ENCODE measurements around the gene RIPK4.

Gene RIPK4

DNA sequence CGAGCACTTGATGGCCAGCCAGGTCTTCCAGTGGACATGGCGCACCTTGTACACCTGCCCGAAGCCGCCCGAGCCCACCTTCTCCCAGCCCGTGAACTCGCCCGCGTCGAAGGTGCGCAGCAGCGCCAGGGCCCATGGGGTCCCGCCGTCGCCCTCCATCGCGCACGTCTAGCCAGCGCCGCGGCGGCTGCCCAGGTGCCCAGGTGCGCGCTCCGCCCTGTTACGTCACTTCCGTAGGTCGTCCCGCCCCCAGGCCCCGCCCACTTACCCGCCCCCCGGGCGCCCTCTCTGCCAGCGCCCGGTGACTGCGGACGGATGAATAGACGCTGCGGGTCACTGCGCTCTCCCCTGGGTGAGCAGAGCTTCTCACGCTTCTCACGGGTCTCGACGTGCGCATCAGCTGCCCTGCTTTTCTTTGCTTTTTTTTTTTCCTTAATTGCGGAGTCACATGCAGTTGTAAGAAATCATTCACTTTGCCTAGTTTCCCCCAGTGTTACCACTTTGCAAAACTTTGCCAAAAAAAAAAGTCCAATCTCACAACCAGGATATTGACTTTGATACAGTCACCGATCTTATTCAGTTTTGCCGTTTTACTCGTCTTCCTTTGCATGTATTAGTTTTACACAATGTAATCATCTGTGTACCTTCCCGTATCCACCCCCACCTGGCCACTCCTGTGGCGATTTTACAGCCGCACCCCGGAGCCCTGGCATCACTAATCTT is at the start of gene RIPK4:
TSS of gene RIPK4 (minus strand) at position 170 of the 723 bp plus-strand sequence. CDS start at position 159, 11 bp downstream.
- no peak for DNase-seq (ENCODE audit: low spot score)

DNA sequence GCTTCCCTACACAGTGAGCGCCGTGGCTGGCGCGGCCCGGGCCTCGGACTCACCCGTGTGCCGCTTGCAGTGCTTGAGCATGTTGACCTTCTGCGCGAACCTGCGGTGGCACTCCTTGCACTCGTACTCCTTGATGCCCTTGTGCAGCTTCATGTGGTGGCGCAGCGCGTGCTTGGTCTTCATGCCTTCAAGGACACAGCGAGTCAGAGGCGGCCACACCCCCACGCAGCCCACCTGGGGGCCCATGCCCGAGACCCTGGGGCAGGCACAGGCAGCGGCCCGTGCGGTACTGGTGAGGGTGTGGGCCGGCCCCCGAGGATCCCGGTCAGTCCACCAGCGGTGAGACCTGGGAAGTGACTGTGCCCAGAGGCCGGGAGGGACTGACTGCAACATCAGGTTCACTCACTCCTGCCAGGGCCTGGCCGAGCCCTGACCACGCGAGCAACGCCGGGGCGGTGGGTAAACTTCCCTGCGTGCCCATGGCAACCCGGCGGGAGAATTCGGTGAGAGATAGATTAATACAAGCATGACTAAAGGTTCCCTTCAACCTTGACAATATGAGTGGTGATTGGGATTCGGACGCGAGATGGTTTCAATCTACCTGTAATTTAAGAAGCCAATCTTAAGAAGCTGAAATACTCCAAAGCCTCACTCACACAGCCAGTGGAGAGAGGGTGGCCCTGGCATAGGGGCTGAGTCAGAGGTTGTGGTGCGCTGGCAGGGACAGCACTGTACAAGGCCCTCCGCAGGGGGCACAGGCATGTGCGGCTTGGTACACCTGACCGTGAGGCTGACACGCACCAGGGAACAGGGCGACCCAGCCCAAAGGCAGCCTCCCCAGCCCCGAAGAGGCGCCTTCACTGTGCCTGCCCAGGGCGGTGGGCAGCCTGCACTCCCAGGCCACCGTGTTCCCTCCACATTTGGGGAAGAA is 49.1 kb upstream of the RIPK4 start:
- DNase-seq (ENCODE audit: low spot score), result no peak

DNA sequence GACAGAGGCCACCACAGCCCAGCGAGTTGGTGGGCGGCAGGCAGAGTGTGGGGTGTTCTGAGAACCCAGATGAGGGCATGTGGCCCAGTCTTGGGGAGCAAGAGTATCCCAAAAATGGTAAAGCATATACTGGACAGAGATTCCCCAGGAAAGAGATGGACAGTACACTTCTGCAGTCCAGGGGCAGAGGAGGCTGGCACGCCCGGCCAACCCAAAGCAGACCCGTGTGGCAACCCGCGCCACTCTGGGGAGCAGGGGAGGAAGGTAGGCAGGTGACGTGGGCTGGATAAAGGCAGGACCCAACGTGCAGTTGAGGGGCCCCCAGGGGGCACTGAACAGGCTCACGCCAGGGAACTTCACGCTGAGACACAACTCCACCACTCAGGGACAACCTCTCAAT is 46.4 kb upstream of the RIPK4 start:
- no peak for DNase-seq (ENCODE audit: low spot score)

DNA sequence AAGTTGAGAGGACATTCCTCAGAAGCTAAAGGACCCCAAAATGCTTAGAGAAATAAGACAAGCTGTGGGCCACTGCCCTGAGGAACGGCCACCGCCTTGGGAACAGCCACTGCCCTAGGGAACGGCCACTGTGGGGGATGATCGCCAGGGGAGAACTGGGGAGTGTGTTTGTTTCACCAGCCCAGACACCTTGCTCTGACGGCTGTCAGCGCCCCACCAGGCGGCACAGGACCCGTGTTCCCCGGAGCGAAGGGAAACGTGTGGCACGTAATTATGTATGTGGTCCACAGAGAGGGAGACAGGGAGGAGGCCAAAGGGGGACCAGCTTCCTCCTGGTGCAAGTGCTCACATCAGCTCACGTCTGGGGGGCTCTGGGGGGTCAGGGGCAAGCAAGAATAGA is 45.8 kb upstream of the RIPK4 start:
- no peak for DNase-seq (ENCODE audit: low spot score)

DNA sequence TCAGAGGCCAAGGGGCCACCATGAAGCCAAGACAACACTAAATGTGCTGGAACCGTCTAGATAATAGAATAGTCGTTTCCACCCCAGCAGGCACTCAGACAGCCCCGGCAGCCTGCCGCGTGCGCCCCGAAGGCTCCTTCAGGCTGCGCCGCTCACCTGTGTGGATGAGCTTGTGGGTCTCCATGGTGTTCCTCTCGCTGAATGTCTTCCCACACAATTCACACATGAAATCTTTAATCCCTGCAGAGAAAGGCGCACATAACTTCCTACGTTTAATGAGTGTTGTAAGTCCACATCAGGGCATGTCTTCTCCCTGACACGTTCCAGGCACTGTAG is 43.7 kb upstream of the RIPK4 start:
- DNase-seq (ENCODE audit: low spot score), result no peak

DNA sequence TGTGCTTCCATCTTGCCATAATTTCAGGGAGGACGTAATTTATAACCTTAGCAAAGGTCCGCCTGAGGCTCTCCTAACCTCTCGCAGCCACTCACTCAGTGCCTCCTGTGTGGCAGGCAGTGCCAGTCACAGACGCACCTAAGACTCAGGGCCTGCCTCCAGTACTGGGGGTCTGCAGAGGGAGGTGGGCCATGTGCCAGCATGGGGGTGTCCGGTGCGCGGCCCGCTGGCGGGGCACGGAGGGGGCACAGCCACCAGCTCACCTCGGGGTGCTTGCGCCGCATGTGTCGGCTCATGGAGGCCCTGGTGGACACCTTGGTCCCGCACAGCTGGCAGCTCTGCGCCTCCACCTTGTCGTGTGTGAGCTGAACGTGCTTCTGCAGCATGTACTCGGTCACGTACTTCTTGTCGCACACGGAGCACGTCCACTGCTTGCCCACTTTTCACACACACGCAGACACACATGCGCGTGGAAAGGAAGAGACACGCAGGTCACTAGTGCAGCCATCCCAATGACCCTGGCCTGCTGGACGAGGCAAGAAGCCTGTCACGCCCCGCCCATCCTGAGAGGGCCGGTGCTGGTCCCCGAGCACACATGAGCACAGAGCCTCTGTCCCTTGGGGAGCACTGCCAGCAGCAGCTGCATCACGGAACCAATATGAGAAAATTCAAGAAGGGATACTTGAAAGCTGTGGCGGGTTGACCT is 43.2 kb upstream of the RIPK4 start:
- no peak for DNase-seq (ENCODE audit: low spot score)

DNA sequence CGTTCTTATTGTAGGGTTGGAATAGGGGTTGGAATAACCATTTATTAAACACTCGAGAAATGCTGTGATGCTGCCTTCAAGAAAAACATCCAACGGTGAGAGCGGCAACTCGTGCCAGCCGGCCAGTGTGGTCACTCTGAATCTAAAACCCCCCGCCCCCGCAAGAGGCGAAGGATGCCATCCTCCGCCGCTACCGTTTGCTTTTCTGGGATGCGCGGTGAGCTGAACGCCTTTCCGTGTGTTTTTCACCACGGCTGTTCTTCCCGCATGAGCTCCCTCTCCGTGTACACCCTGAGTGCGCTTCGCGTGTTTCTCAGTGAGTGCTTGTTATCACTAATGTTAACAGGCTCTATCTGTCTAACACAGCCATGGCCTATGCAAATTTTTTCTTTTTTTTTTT is 42.0 kb upstream of the RIPK4 start:
- DNase-seq (ENCODE audit: low spot score), result no peak

DNA sequence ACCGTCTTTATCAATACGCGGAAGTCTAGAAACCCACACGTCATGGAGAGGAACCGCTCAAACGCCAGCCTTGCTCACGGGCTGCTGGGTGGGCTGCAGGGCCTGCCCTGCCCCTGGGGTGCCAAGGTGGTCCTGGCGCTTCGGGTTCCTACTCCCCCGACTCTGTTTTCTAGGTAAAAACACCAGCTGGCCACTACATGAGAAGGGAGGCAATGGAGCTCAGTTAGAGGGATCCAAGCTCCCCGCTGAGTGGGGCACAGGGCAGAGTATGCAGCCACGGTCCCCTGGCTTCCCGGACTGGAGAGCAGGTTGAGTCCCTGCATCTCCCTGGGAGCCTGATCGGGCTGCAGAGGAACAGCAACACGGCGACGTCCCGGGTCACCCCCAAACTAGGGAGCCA is 41.2 kb upstream of the RIPK4 start:
- DNase-seq (ENCODE audit: low spot score), result no peak

DNA sequence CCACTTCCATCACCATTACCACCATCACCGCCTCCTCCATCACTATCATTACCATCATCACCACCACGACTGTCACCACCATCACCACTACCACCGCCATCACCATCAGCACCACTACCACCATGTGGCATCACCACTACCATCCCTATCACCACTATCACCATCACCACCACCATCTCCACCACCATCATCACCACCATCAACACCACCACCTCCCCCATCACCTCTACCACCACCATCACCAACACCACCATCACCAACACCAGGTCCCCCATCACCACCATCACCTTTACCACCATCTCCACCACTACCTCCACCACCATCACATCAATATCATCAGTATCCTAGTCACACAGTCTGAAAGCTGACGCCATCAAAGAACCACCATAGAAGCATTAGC is 39.9 kb upstream of the RIPK4 start:
- no peak for DNase-seq (ENCODE audit: low spot score)

DNA sequence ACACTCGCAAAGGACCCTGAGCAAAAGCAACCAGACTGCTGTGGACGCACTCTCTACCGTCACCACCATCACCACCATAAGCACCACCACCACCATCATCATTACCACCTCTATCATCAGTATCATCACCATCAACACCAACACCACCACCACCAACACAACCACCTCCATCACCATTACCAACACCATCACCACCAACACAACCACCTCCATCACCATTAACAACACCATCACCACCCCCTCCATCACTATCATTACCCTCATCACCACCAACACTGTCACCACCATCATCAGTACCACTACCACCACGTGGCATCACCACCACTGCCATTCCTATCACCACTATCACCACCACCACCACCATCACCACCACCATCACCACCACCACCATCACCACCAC is 38.8 kb upstream of the RIPK4 start:
- no peak for DNase-seq (ENCODE audit: low spot score)

DNA sequence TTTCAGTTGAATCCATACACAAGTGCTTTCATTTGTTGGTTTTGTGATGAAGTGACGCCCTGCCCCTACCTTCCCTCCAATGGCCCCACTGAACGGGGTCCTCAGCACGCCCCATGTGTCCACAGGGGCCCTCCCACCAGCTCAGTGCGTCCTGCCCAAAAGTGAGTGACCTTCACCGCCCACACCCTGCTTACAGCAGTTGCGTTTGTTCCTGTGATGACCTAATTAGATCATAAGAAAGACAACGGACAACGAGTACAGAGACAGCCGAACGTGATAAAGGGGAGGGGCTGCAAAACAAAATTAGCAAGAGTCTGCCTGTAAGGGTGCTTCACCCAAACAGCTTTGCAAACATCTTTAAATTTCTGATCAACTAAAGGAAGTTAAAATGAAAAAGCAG is 38.2 kb upstream of the RIPK4 start:
- DNase-seq (ENCODE audit: low spot score), result no peak

DNA sequence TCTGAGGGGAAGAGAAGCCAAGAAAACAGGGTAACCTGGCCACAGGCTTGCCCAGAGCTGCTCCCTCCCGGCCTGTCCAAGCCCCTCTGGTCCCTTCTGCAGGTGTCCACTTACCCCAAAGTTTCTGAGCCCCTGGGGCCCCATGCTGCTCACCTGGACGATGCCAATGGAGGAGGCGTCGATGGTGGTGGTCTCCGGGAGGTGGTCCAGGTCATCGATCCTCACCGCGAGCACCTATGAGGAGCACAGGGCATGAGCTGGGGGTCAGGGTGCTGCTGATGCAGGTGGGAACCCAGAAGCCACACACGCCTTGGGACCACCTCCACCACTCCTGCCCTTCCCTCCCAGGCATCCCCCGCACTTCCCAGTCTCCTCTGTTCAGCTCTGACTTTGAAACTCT is 37.5 kb upstream of the RIPK4 start:
- no peak for DNase-seq (ENCODE audit: low spot score)

DNA sequence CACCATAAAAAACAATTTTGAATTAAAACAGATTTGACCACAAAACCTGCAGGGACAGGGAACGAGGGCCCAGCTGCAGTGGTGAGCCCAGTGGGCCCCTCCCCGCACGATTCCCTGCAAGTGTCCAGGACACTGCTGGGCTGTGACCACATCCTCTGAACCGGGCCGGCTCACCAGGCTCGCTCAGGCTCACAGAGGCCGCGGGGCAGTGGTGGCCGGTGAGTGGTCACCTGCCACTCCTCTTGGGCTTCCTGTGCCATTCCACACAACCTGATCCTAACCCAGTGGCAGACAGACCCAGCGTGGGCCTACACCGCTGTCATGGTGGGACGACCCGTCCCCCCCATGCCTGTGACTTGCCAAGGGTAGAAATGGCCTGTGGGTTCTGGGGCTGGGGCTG is 36.5 kb upstream of the RIPK4 start:
- no peak for DNase-seq (ENCODE audit: low spot score)

DNA sequence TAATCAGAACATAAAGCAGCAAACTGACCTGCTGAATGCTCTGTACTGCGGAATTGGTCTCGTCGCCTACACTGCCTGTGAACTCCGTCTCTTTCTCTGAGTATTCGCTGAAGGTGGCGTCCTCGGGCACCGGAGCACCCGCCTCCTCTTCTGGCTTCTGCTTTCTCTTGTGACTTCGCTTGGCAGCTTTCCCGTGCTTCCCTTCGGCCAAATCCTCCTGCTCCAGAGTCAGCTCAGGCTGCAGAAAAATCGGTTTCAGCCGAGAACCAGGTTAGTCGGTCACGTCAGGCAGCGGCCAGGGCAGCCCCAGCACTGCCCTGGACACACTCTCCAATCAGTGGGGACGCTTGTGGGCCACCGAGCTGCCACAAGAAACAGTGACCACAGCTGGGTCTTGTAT is 35.8 kb upstream of the RIPK4 start:
- DNase-seq (ENCODE audit: low spot score), result no peak

DNA sequence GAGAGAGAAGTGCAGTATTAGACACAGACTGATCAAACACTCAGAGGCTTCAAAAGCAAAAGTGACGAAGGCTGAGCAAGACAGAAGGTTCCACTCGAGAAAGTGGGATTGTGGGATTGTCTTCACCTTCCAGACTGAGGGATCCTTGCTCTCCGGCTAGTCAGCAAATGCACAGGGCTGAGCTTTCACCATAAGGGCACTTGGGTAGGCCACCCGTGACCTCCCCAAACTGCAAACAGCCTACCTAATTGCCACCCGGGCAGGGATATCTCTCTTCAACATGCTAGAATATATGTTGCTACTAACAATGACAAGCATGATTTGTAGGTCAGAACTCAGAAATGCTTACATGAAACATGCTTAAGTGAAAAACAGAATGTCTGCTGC is 35.3 kb upstream of the RIPK4 start:
- DNase-seq (ENCODE audit: low spot score), result no peak

DNA sequence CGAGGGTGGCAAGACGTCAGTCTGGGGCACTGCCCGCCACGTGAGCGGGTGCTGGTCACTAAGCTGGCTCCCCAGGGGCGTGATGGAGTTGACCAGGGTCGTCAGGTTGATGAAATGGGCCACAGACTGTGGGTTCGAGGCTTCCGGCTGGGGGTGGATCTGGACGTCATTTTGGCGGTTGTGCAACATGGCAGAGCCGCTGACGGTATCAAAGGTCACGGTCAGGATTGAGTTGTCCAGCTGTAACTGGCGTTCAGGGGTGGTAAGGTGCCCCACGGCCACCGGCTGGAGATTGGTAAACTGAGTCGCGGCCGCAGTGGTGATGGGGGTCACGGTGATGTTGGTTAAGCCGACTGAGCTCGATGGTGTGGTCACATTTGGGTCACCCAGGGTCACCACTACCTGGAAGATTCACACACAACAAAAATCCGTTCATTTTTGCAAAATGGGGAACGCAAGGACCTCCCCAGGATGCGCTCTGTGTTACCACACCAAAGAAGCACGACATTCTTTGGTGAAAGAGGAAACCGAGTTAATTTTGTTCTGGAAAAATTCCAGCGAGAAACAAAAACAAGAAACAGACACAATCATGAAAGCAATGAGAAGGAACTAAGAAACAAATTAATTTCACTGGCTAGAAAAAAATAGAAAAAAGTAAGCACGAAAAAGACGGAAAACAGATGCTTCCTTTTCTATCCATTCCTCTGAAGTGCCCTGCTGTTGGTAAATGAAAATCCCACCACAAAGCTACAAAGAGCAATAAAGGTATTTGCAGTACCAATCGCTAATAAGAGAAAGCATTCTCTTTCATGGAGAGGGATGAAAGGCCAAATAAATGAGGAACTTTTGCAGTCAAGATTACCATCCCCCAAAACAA is 34.7 kb upstream of the RIPK4 start:
- no peak for DNase-seq (ENCODE audit: low spot score)

DNA sequence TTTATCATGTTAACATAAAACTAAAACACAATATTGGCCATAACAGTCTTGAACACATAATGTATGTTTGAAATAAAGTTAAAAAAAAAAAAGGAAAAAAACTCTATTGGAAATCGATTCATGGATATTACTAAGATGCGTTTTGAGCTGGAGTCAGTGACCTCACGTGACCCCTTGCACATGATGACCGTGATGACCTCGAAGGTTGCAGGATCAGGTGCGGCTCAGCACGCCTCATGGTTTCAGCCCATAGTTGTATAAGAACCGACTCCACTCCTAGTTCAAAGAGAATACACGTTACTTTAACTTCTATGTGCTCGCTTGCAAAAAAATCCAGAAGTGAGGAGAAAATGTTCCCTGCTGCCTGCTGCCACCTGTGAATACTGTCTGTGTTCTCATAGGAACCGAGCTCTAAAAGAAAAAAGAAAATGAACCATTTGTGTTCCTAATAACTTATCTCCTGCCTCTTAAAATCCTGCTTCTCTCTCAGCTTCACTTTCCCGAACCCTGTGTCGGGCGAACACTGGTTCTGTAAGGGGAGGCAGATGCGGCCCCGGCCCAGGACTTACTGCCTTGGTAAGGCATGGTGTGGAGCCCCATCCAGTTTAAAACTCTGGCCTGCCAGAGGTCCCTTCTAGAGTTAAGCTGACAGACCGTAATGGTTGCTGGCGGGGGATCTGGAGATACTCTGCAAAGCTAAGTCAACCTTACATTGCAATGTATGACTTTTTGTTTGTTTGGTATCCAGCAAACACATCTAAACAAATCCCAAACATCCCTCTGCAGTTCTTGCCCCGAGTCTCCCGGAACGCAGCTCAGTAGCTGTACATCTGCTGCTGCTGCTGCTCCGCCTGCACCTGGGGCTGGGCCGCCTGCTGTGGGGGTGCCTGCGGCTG is 33.8 kb upstream of the RIPK4 start:
- no peak for DNase-seq (ENCODE audit: low spot score)

DNA sequence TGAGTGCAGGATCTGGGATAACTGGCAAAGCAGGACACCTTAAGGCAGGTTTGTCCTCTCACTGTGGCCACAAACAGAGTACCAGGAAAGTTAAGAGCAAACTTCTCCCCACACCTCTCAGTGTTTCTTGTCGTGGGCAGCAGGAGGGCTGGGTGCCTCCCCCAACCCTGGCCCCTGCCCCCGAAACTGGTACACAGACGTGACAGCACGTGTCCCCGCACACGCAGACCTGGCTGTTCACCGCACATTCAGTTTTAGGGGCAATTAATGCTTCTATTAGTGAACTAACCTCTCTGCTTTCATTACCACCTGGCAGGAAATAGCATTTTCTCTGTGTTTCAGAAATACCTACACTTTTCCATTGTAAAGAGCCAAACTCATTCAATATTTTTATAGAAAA is 32.9 kb upstream of the RIPK4 start:
- DNase-seq (ENCODE audit: low spot score), result no peak

DNA sequence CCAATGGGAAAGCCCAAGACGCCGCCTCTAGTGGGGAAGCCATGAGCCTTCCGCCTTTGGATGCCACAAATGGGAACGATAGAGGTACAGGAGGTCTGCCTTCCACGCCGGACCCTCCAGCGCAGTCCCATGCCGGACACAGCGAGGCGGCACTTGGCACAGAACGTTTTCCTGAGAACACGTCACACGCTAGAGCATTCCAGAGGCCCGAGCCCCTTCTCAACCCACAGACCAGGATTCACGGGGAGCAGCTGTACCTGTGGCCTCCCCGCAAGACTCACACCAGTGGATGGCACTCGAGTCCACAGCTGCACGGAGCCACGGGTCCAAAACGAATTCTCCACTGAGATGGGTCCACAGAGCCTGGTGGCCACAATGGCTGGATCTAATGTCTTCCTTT is 31.5 kb upstream of the RIPK4 start:
- DNase-seq (ENCODE audit: low spot score), result no peak

DNA sequence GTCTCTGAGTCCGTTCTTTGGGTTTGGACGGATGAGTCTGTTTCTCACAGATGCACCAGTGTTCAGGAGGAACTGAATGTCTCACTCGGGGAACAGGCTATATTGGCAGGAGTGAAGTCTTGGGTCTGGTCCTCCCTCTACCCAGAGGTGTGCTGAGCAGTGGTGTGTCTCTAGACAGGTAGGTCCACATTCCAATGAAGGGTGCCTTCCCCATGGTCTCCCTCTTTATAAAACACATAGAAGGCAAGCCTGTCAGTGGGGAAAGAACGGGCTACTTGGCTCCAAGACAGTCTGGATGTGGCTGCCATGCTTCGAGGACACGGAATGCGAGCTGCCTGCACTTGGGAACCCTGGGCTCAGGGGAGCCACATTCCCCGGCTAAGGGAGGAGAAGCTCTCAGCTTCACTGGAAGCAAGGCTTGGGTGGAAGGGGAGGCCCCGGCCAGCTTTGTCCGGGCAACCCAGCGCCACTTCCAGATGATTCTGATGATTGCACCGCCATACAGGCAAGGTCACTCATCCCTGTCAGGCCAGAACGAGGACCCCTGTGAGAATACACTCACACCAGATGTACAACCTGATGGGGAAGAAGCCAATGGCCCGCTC is 29.7 kb upstream of the RIPK4 start:
- no peak for DNase-seq (ENCODE audit: low spot score)

DNA sequence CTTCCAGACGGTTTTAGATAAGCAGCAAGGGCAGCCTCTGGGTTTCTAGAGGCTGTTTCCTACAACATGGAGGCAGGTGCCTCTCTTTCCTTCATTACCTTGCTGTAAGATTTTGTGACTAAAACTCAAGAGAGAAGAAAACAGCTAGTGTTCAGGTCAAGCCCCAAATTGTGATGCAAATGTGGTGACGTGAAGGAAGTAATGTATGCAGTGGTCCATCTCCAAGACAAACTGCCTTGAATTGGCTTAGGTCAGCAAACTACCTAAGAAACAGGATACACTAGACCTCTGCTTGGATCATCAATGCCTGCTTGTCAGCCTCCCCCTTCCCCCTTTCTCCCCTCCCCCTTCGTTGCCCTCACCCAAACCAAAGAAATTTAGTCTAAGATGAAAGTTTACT is 28.9 kb upstream of the RIPK4 start:
- no peak for DNase-seq (ENCODE audit: low spot score)
